ENCODE measurements around the gene APLP1. TPM values are rescaled to one million over a fixed set of nuclear protein-coding genes. Genes with fewer than 3 reads are reported as not detected.
A peak's percentile ranks its signal among the peaks of the same experiment; 100 is the strongest.
"Not testable (repeated sequence)": the region's sequence is repeated elsewhere in the genome, so short reads cannot be mapped to it uniquely, and the experiment has no call there.

The APLP1 gene
- total and polyA plus RNA-seq, 2 experiments from 2014 or later = 10.6 to 16.8 TPM

DNA sequence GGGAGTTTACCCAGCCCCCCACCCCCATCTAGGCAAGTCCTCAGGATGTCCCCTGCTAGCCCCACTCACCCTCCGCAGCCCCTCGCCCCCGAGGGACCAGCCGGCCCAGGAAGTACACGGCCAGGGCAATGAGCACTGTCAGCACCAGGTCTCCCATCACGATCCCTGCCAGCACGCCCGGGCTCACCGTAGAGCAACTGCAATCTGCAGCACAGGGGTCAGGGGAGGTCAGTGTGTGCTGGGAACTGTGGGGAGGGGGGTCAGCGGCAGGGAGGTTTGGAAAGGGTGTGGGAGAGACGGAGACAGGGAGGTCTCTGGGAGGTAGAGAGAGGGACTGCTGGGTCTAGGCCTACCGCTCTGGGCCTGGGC is 39.0 kb downstream of the APLP1 start:
- no peak overlapping the region for H3K4me3 ChIP-seq
- H3F3A ChIP-seq (ENCODE audit: insufficient read depth) = peaks cover 4% of the 10 kb centered on the region; the same call in 1 of the 2 replicates
- 44 to 45% methylated on average over 11 to 12 of the region's 12 CpGs for WGBS, 2 experiments (ENCODE audit: low coverage in 1 of 2, low lambda C conversion rate in 2 of 2, missing lambda C conversion rate in 2 of 2)
- TF ChIP-seq EZH2phosphoT487 (IDR thresholded peaks at IDR 0.05; ENCODE audit: insufficient read depth, low read depth) (no peak), EZH2 (IDR thresholded peaks at IDR 0.05; ENCODE audit: insufficient read depth, poor library complexity, severe bottlenecking) (no peak)
- no peaks in the 10 kb centered on the region for H3K9me3 ChIP-seq (ENCODE audit: low read depth)
- H3K4me2 ChIP-seq (ENCODE audit: unreplicated experiment) = no peak overlapping the region
- H3K36me3 ChIP-seq (ENCODE audit: low read depth) = no peaks in the 10 kb centered on the region
- H3K27me3 ChIP-seq (replicated peaks; ENCODE audit: insufficient read depth) = no peaks in the 10 kb centered on the region
- peaks cover 19% of the 10 kb centered on the region for H3K4me1 ChIP-seq (ENCODE audit: insufficient read depth)
- no peak overlapping the region for H3K9ac ChIP-seq
- DNase-seq = no peak
- H3K9me2 ChIP-seq (ENCODE audit: insufficient read depth) = no peaks in the 10 kb centered on the region
- H4K20me1 ChIP-seq (ENCODE audit: insufficient read depth) = no peaks in the 10 kb centered on the region
- no peaks in the 10 kb centered on the region for H3K79me2 ChIP-seq (ENCODE audit: insufficient read depth)
- in situ Hi-C loops (cut with MboI) = no loop called here
- no peak overlapping the region for H2AFZ ChIP-seq
- H3K27ac ChIP-seq = no peak overlapping the region

DNA sequence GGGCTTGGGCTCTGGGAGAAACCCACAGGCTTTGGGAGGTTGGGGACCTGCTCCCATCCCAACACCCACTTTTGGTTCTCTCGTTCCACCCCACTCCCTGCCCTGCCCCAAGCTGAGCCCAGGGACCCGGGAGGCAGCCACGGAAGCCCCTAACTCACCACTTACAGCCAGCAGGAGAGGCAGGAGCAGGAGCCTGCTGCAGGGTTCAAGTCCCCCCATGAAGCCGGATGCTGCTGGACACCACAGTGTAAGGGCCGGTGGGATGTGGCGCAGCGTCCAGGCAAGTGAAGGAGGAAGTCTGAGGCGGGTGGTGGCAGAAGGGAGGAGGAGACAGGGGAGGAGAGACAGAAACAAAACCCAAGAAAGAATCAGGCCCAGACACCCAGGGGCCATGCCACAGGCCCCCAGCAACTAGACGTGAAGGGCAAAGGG is 39.7 kb downstream of the APLP1 start, which contains the start of gene TYROBP:
Gene TYROBP, minus strand, starts transcription at position 286 of the 432 bp plus-strand sequence. Its CDS starts 67 bp downstream, at position 219.
- in situ Hi-C loops (cut with MboI) = no loop called here
- H4K20me1 ChIP-seq (ENCODE audit: insufficient read depth) = no peaks in the 10 kb centered on the region
- H3F3A ChIP-seq (ENCODE audit: insufficient read depth) = peaks cover 4% of the 10 kb centered on the region; the same call in 1 of the 2 replicates

DNA sequence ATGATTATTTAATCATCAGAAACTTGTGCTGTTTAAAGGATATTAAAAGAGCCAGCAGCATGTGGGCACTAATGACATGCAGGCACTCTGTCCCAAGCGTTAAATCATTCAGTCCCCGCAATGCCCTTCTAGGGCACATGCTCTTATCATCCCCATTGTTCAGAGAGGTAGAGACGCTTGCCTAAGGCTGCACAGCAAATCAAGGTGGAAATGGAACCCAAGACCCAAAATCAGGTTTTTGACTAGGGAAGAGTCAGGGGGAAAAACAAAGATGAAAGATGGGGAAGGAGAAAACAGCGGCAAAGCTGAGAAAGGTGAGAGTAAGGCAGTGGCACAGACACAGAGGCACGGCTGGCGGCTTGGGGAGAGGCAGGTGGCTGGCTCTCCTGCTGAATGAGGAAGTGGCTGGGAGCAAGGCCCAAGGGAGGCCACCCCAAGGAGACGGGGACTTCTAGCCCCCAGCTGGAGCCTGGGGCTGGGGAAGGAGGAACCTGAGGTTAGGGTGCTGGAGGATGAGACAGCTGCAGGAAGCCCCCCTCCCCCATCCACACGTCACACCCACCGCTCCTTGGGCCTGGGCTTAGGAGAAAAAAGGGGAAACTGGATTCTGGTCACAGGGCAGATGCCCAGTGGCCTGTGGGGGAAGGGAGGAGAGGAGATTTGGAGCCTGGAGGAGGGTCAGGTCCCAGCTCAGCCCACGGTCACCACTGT is 40.8 kb downstream of the APLP1 start:
- Histone ChIP-seq H2AFZ (no peak overlapping the region), H3K27ac (no peak overlapping the region), H4K20me1 (ENCODE audit: insufficient read depth) (no peaks in the 10 kb centered on the region), H3K9me2 (ENCODE audit: insufficient read depth) (no peaks in the 10 kb centered on the region), H3K27me3 (replicated peaks; ENCODE audit: insufficient read depth) (no peaks in the 10 kb centered on the region), H3F3A (ENCODE audit: insufficient read depth) (peaks cover 13% of the 10 kb centered on the region; the same call in 1 of the 2 replicates), H3K79me2 (ENCODE audit: insufficient read depth) (no peaks in the 10 kb centered on the region), H3K4me3 (no peak overlapping the region), H3K4me2 (ENCODE audit: unreplicated experiment) (no peak overlapping the region), H3K9me3 (ENCODE audit: low read depth) (no peaks in the 10 kb centered on the region), H3K36me3 (ENCODE audit: low read depth) (no peaks in the 10 kb centered on the region), H3K9ac (no peak overlapping the region), H3K4me1 (ENCODE audit: insufficient read depth) (peaks cover 19% of the 10 kb centered on the region)
- in situ Hi-C loops (cut with MboI) = no loop called here
- TF ChIP-seq EZH2phosphoT487 (IDR thresholded peaks at IDR 0.05; ENCODE audit: insufficient read depth, low read depth) = no peak
- no peak for TF ChIP-seq EZH2 (IDR thresholded peaks at IDR 0.05; ENCODE audit: insufficient read depth, poor library complexity, severe bottlenecking)
- DNase-seq = no peak
- WGBS, 2 experiments (ENCODE audit: low coverage in 1 of 2, low lambda C conversion rate in 2 of 2, missing lambda C conversion rate in 2 of 2) = 69 to 72% methylated on average over 10 of the region's 10 CpGs

More for the DNA sequence above, 39.7 kb downstream of the APLP1 start, which contains the start of gene TYROBP:
- Histone ChIP-seq H3K4me1 (ENCODE audit: insufficient read depth) (peaks cover 15% of the 10 kb centered on the region), H2AFZ (peak within 1 kb of the TSS; percentile 37; the same call in 1 of the 2 replicates), H3K4me3 (no peak within 1 kb of the TSS), H3K36me3 (ENCODE audit: low read depth) (no peaks in the 10 kb centered on the region), H3K9me2 (ENCODE audit: insufficient read depth) (no peaks in the 10 kb centered on the region), H3K4me2 (ENCODE audit: unreplicated experiment) (no peak within 1 kb of the TSS), H3K79me2 (ENCODE audit: insufficient read depth) (no peaks in the 10 kb centered on the region), H3K9ac (no peak within 1 kb of the TSS), H3K27ac (no peak within 1 kb of the TSS), H3K27me3 (replicated peaks; ENCODE audit: insufficient read depth) (no peaks in the 10 kb centered on the region), H3K9me3 (ENCODE audit: low read depth) (no peaks in the 10 kb centered on the region)
- DNase-seq = no peak
- 59 to 65% methylated on average over 9 of the region's 9 CpGs for WGBS, 2 experiments (ENCODE audit: low coverage in 1 of 2, low lambda C conversion rate in 2 of 2, missing lambda C conversion rate in 2 of 2)
- TF ChIP-seq EZH2 (IDR thresholded peaks at IDR 0.05; ENCODE audit: insufficient read depth, poor library complexity, severe bottlenecking) = no peak

DNA sequence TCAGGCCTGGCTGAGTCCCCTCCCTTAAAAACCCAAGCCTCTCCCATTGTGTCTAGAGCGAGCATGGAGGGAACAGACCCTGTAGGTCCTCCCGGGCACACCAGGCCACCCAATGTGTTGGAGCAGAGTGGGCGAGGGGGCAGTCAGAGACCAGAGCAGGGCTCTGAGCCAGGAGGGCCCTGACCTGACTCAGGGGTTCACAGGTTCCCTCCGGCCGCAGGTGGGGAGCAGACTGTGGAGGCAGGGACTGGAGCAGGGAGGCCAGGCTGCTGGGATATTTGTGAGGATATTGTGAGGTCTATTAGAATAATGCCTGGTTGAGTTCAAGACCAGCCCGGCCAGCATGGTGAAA is 41.3 kb downstream of the APLP1 start:
- H3K9ac ChIP-seq = no peak overlapping the region
- peaks cover 20% of the 10 kb centered on the region for H3K4me1 ChIP-seq (ENCODE audit: insufficient read depth)
- no peaks in the 10 kb centered on the region for H3K36me3 ChIP-seq (ENCODE audit: low read depth)
- no peaks in the 10 kb centered on the region for H3K9me2 ChIP-seq (ENCODE audit: insufficient read depth)
- no peak overlapping the region for H3K27ac ChIP-seq
- no peak overlapping the region for H3K4me2 ChIP-seq (ENCODE audit: unreplicated experiment)
- H2AFZ ChIP-seq = no peak overlapping the region
- H4K20me1 ChIP-seq (ENCODE audit: insufficient read depth) = no peaks in the 10 kb centered on the region
- no peak overlapping the region for H3K4me3 ChIP-seq
- H3F3A ChIP-seq (ENCODE audit: insufficient read depth) = peaks cover 13% of the 10 kb centered on the region; the same call in 1 of the 2 replicates
- DNase-seq = no peak
- 73 to 81% methylated on average over 4 to 6 of the region's 6 CpGs for WGBS, 2 experiments (ENCODE audit: low coverage in 1 of 2, low lambda C conversion rate in 2 of 2, missing lambda C conversion rate in 2 of 2)
- no peak for TF ChIP-seq EZH2 (IDR thresholded peaks at IDR 0.05; ENCODE audit: insufficient read depth, poor library complexity, severe bottlenecking)
- no peak for TF ChIP-seq EZH2phosphoT487 (IDR thresholded peaks at IDR 0.05; ENCODE audit: insufficient read depth, low read depth)
- H3K9me3 ChIP-seq (ENCODE audit: low read depth) = no peaks in the 10 kb centered on the region
- no peaks in the 10 kb centered on the region for H3K79me2 ChIP-seq (ENCODE audit: insufficient read depth)
- no peaks in the 10 kb centered on the region for H3K27me3 ChIP-seq (replicated peaks; ENCODE audit: insufficient read depth)
- in situ Hi-C loops (cut with MboI) = no loop called here

DNA sequence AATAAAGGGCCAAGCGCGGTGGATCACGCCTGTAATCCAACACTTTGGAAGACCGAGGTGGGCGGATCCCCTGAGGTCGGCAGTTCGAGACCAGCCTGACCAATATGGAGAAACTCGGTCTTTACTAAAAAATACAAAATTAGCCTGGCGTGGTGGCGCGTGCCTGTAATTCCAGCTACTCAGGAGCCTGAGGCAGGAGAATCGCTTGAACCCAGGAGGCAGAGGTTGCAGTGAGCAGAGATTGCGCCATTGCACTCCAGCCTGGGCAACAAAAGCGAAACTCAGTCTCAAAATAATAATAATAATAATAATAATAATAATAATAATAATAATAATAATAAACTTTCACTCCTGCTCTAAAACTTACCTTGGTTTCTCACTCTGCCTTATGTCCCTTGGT is 42.0 kb downstream of the APLP1 start:
- H3K79me2 ChIP-seq (ENCODE audit: insufficient read depth); in situ Hi-C loops (cut with MboI): not testable (repeated sequence)
- 89 to 90% methylated on average over 14 of the region's 14 CpGs for WGBS, 2 experiments (ENCODE audit: low coverage in 1 of 2, low lambda C conversion rate in 2 of 2, missing lambda C conversion rate in 2 of 2)

More for the DNA sequence above, 42.0 kb downstream of the APLP1 start:
- DNase-seq; H3K27me3 ChIP-seq (replicated peaks; ENCODE audit: insufficient read depth); H3K9me2 ChIP-seq (ENCODE audit: insufficient read depth); H3K9ac ChIP-seq; H3K27ac ChIP-seq; H3K36me3 ChIP-seq (ENCODE audit: low read depth); H3K9me3 ChIP-seq (ENCODE audit: low read depth); H3K4me3 ChIP-seq; H3K4me2 ChIP-seq (ENCODE audit: unreplicated experiment); H4K20me1 ChIP-seq (ENCODE audit: insufficient read depth); H2AFZ ChIP-seq; H3F3A ChIP-seq (ENCODE audit: insufficient read depth): not testable (repeated sequence)
- peaks cover 20% of the 10 kb centered on the region for H3K4me1 ChIP-seq (ENCODE audit: insufficient read depth)

Data from GM23248 (cell line).